Mesodermal cell (in vitro differentiated cells): Measurements from ENCODE around the gene ARHGAP23.

Source experiments
- H3K27ac ChIP-seq: 2 replicates; pipeline ENCODE4 v1.7.0; 2013; ENCODE audit warnings: mild to moderate bottlenecking, low read depth, low read length, moderate library complexity; ENCODE audit not compliant: severe bottlenecking
- H3K36me3 ChIP-seq: 2 replicates; pipeline ENCODE4 v1.7.1; 2013; ENCODE audit warnings: mild to moderate bottlenecking, low read length, moderate library complexity; ENCODE audit not compliant: control insufficient read depth, insufficient read depth
- H3K4me1 ChIP-seq: one replicate; pipeline ENCODE4 v1.7.1; 2013; ENCODE audit warnings: mild to moderate bottlenecking, low read length; ENCODE audit not compliant: insufficient read depth, control insufficient read depth, poor library complexity, severe bottlenecking
- H3K4me3 ChIP-seq: 2 replicates; pipeline ENCODE4 v1.7.0; 2013; ENCODE audit warnings: low read length, control low read depth, mild to moderate bottlenecking; ENCODE audit not compliant: insufficient read depth, poor library complexity, severe bottlenecking; ENCODE audit errors: extremely low read depth
- H3K9me3 ChIP-seq: 2 replicates; pipeline ENCODE4 v1.7.1; 2013; ENCODE audit warnings: mild to moderate bottlenecking, low read length, moderate library complexity; ENCODE audit not compliant: control insufficient read depth
- WGBS, 2 experiments: methylation state at CpG; one replicate each; pipeline ENCODE4 v1.1.5; 2013; ENCODE audit warnings: missing lambda C conversion rate in 2 of 2; ENCODE audit not compliant: insufficient coverage in 2 of 2; 5-methylcytosine and 5-hydroxymethylcytosine counted together

The ARHGAP23 gene

DNA sequence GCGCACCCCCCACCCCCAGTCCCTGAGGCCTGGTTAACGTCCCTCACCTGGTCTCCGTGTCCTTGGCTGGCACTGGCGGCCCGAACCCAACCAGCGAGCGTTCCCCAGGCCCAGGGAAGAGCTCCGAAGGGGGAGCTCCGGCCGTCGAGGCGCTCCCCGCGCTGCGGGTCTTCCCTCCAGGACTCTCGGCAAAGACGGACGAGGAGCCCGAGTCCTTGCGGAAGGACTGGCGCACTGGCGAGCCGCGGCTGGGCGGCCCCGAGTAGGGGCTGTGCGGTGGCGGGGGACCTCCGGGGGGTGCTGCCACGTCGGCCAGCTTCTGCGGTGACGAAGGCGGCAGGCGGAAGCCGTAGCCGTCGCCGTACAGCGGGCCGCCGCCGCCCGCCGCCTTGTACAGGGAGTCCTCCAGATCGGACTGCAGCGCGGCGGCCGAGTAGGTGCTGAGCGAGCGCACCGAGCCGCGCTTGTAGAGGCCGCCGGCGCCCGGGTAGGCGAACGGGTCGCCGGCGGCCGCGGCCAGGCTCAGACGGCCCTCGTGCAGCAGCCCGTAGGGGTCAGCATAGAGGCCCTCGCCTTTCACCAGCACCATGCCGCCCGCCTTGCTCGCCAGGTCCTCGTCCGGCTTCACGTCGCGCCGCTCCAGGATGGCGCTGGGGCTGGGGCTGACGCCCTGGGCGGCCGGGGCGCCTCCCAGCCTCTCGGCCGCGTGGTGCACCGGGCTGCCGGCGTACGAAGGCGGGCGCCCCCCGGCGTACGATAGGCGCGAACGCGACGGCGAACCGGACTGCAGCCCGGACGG is 133.4 kb downstream of the ARHGAP23 start:
- 3 to 7% methylated on average over 78 to 81 of the region's 105 CpGs for WGBS, 2 experiments

More for the DNA sequence above, 133.4 kb downstream of the ARHGAP23 start:
- Histone ChIP-seq H3K4me1 (peaks cover 41% of the 10 kb centered on the region), H3K9me3 (no peaks in the 10 kb centered on the region), H3K36me3 (no peaks in the 10 kb centered on the region), H3K27ac (no peak overlapping the region), H3K4me3 (no peak overlapping the region)
